GM12864 (cell line): ENCODE measurements around the gene PACS1.

Experiments used
- DNase-seq: peaks from one replicate; pipeline ENCODE4 v3.0.0-alpha.2; 2011; ENCODE audit warnings: low read depth
- H3K4me3 ChIP-seq: 2 replicates; pipeline ENCODE4 v1.5.1; 2011; ENCODE audit warnings: mild to moderate bottlenecking, low read depth, low read length, control low read depth
- CTCF ChIP-seq: IDR thresholded peaks from 2 replicates; pipeline ENCODE4 v1.5.1; 2011; ENCODE audit warnings: low read depth, mild to moderate bottlenecking, moderate library complexity, low read length, control low read depth, inconsistent platforms; ENCODE audit errors: missing control alignments

The PACS1 gene

GRCh38 chr11:66061268-66061667 is 8.8 kb upstream of the PACS1 start:
- no peak overlapping the region for H3K4me3 ChIP-seq
- no peak for TF ChIP-seq CTCF
- DNase-seq: no peak

- no peak for DNase-seq
- no peak overlapping the region for H3K4me3 ChIP-seq
- no peak for TF ChIP-seq CTCF
Observed at GRCh38 chr11:66062408-66062807, 7.7 kb upstream of the PACS1 start.

GRCh38 chr11:66063900-66064299 is 6.2 kb upstream of the PACS1 start:
- no peak overlapping the region for H3K4me3 ChIP-seq
- no peak for DNase-seq
- no peak for TF ChIP-seq CTCF

GRCh38 chr11:66064571-66064970 is 5.5 kb upstream of the PACS1 start:
- no peak for TF ChIP-seq CTCF
- no peak overlapping the region for H3K4me3 ChIP-seq
- DNase-seq: no peak

GRCh38 chr11:66066751-66067150 is 3.3 kb upstream of the PACS1 start:
- TF ChIP-seq CTCF: no peak
- H3K4me3 ChIP-seq: no peak overlapping the region
- DNase-seq: no peak

GRCh38 chr11:66067640-66068039 is 2.4 kb upstream of the PACS1 start:
- DNase-seq: no peak
- H3K4me3 ChIP-seq: no peak overlapping the region
- no peak for TF ChIP-seq CTCF

GRCh38 chr11:66068154-66068821 is 1.8 kb upstream of the PACS1 start:
- no peak for DNase-seq
- TF ChIP-seq CTCF: peak; percentile 93
- no peak overlapping the region for H3K4me3 ChIP-seq
